Stromal cell of bone marrow (primary cell): ENCODE measurements around the gene ADCY9.
A peak's percentile ranks its signal among the peaks of the same experiment; 100 is the strongest.

ENCODE experiments used
- DNase-seq: peaks from one replicate; pipeline ENCODE4 v3.0.0-alpha.2; 2012; ENCODE audit warnings: low read depth

Gene ADCY9

GRCh38 chr16:4032768-4033167 is 83.5 kb downstream of the ADCY9 start:
- DNase-seq: peak; percentile 31

- no peak for DNase-seq
Observed at GRCh38 chr16:4028144-4028543, 88.1 kb downstream of the ADCY9 start.

- no peak for DNase-seq
Observed at GRCh38 chr16:4026854-4027253, 89.4 kb downstream of the ADCY9 start.

GRCh38 chr16:4025428-4025827 is 90.8 kb downstream of the ADCY9 start:
- DNase-seq: no peak

- no peak for DNase-seq
Observed at GRCh38 chr16:4021916-4022315, 94.3 kb downstream of the ADCY9 start.

- DNase-seq: no peak
Observed at GRCh38 chr16:4021070-4021779, 95.0 kb downstream of the ADCY9 start.

- peak; percentile 28 for DNase-seq
Observed at GRCh38 chr16:4019371-4019791, 96.9 kb downstream of the ADCY9 start.

- DNase-seq: no peak
Observed at GRCh38 chr16:4018391-4018790, 97.9 kb downstream of the ADCY9 start.

- no peak for DNase-seq
Observed at GRCh38 chr16:4017807-4018206, 98.4 kb downstream of the ADCY9 start.

- DNase-seq: peak; percentile 70
Observed at GRCh38 chr16:4016658-4017057, 99.6 kb downstream of the ADCY9 start.

- DNase-seq: no peak
Observed at GRCh38 chr16:4016005-4016352, 100.3 kb downstream of the ADCY9 start.

- DNase-seq: no peak
Observed at GRCh38 chr16:4015275-4016004, 100.8 kb downstream of the ADCY9 start.

GRCh38 chr16:4011940-4012629 is 104.2 kb downstream of the ADCY9 start:
- DNase-seq: no peak

- DNase-seq: no peak
Observed at GRCh38 chr16:4011225-4011939, 104.9 kb downstream of the ADCY9 start.

- DNase-seq: no peak
Observed at GRCh38 chr16:4010225-4011158, 105.8 kb downstream of the ADCY9 start.

GRCh38 chr16:4009177-4009576 is 107.1 kb downstream of the ADCY9 start:
- no peak for DNase-seq

- no peak for DNase-seq
Observed at GRCh38 chr16:4008116-4008515, 108.1 kb downstream of the ADCY9 start.

- no peak for DNase-seq
Observed at GRCh38 chr16:4006397-4006999, 109.7 kb downstream of the ADCY9 start.

GRCh38 chr16:4005731-4006130 is 110.5 kb downstream of the ADCY9 start:
- DNase-seq: no peak

- no peak for DNase-seq
Observed at GRCh38 chr16:4005281-4005680, 111.0 kb downstream of the ADCY9 start.

GRCh38 chr16:4004206-4004605 is 112.0 kb downstream of the ADCY9 start:
- DNase-seq: no peak
